H1 (cell line): ENCODE data around the gene CDKN3. TPM values are rescaled to one million over a fixed set of nuclear protein-coding genes. Genes with fewer than 3 reads are reported as not detected.

Experiments
- CTCF ChIA-PET: fragments of 300-600 bp; sonication (Branson Sonifier 250); formaldehyde crosslinking; loops from one replicate; lab custom pipeline; 2021; ENCODE audit not compliant: partially characterized antibody; lab: Charles Lee
- POLR2A ChIA-PET: fragments of 300-600 bp; sonication (Branson Sonifier 250); formaldehyde crosslinking; loops from one replicate; lab custom pipeline; 2021; ENCODE audit warnings: inconsistent platforms; ENCODE audit not compliant: partially characterized antibody; lab: Charles Lee
- DNase-seq, 2 experiments: peaks; one replicate each; pipeline versions ENCODE4 v3.0.0 to v3.0.0-alpha.2; 2010 to 2022; ENCODE audit warnings: low spot score in 2 of 2, low read depth in 1 of 2, mixed read lengths in 1 of 2
- FAIRE-seq: peaks from 2 replicates; lab custom pipeline; 2011; peaks lifted over from hg19 to GRCh38; lab: Jason Lieb, UNC
- H2AFZ ChIP-seq: 2 replicates; pipeline ENCODE4 v1.8.1; 2012; ENCODE audit warnings: low read length, inconsistent platforms
- H2AK5ac ChIP-seq: 2 replicates; pipeline ENCODE4 v1.6.1; 2013; ENCODE audit warnings: low read depth, low read length
- H2BK120ac ChIP-seq: replicated peaks from 2 replicates; pipeline ENCODE3; 2013; ENCODE audit warnings: low read depth, low read length, inconsistent platforms
- H2BK12ac ChIP-seq: 2 replicates; pipeline ENCODE4 v1.6.1; 2013; ENCODE audit warnings: low read depth, low read length
- H2BK15ac ChIP-seq: 2 replicates; pipeline ENCODE4 v1.6.1; 2013; ENCODE audit warnings: low read length
- H2BK20ac ChIP-seq: 2 replicates; pipeline ENCODE4 v1.6.1; 2013; ENCODE audit warnings: low read length
- H2BK5ac ChIP-seq: 2 replicates; pipeline ENCODE4 v1.6.1; 2013; ENCODE audit warnings: low read depth, low read length
- H3K14ac ChIP-seq: 2 replicates; pipeline ENCODE4 v1.6.1; 2013; ENCODE audit warnings: inconsistent platforms; ENCODE audit not compliant: insufficient read length
- H3K18ac ChIP-seq: 2 replicates; pipeline ENCODE4 v1.6.1; 2013; ENCODE audit warnings: low read length; ENCODE audit errors: extremely low read depth
- H3K23ac ChIP-seq: 2 replicates; pipeline ENCODE4 v1.6.1; 2013; ENCODE audit warnings: inconsistent platforms; ENCODE audit not compliant: insufficient read length
- H3K23me2 ChIP-seq: 2 replicates; pipeline ENCODE4 v1.6.1; 2013; ENCODE audit warnings: low read depth, low read length
- H3K27ac ChIP-seq: 2 replicates; pipeline ENCODE4 v1.6.1; 2011; ENCODE audit warnings: low read depth, low read length, inconsistent platforms
- H3K27me3 ChIP-seq, 4 experiments: replicated peaks in 1 of 4; 1 replicate in 1 of 4; 2 replicates in 3 of 4; pipeline versions ENCODE4 v1.6.1 to v1.8.1; 2011 to 2013; ENCODE audit warnings: low read length in 3 of 4, mild to moderate bottlenecking in 3 of 4, inconsistent platforms in 2 of 4, mixed read lengths in 2 of 4, moderate library complexity in 1 of 4; ENCODE audit not compliant: control insufficient read depth in 3 of 4, insufficient read depth in 3 of 4; ENCODE audit errors: extremely low read depth in 1 of 4
- H3K36me3 ChIP-seq, 4 experiments: 2 replicates each; pipeline versions ENCODE4 v1.6.1 to v1.8.1; 2011 to 2013; ENCODE audit warnings: mild to moderate bottlenecking in 4 of 4, low read length in 3 of 4, moderate library complexity in 2 of 4, control low read depth in 1 of 4, inconsistent platforms in 1 of 4; ENCODE audit not compliant: insufficient read depth in 4 of 4, control insufficient read depth in 2 of 4
- H3K4ac ChIP-seq: replicated peaks from 2 replicates; pipeline ENCODE3; 2013; ENCODE audit warnings: low read length, low read depth, mixed read lengths, inconsistent platforms; ENCODE audit not compliant: insufficient read length
- H3K4me1 ChIP-seq, 4 experiments: replicated peaks in 1 of 4; 1 replicate in 1 of 4; 2 replicates in 3 of 4; pipeline versions ENCODE4 v1.6.1 to v1.8.1; 2011 to 2013; ENCODE audit warnings: low read length in 3 of 4, inconsistent platforms in 2 of 4, mixed read lengths in 1 of 4; ENCODE audit not compliant: insufficient read depth in 4 of 4, control insufficient read depth in 3 of 4
- H3K4me2 ChIP-seq, 2 experiments: 2 replicates each; pipeline versions ENCODE4 v1.6.1 to v1.8.1; 2011 to 2013; ENCODE audit warnings: low read depth in 2 of 2, low read length in 2 of 2, control low read depth in 1 of 2, inconsistent platforms in 1 of 2, mild to moderate bottlenecking in 1 of 2; ENCODE audit not compliant: insufficient read depth in 1 of 2
- H3K4me3 ChIP-seq, 4 experiments: fragments of 200-600, 300-600 bp in 1 of 4; sonication (generic), shearing (Covaris generic), sonication (Bioruptor Twin) in 1 of 4; 2 replicates each; pipeline versions ENCODE4 v1.5.1 to v1.8.1; 2011 to 2016; ENCODE audit warnings: low read length in 4 of 4, low read depth in 3 of 4, control low read depth in 2 of 4, inconsistent platforms in 2 of 4, mild to moderate bottlenecking in 2 of 4, mixed read lengths in 1 of 4, moderate library complexity in 1 of 4; ENCODE audit not compliant: insufficient read depth in 2 of 4; ENCODE audit errors: extremely low read depth in 1 of 4
- H3K56ac ChIP-seq: replicated peaks from 2 replicates; pipeline ENCODE3; 2013; ENCODE audit warnings: low read depth, mild to moderate bottlenecking, mixed read lengths, low read length, inconsistent platforms; ENCODE audit not compliant: insufficient read length
- H3K79me1 ChIP-seq: 2 replicates; pipeline ENCODE4 v1.6.1; 2013; ENCODE audit warnings: low read depth, low read length, control low read depth
- H3K79me2 ChIP-seq, 2 experiments: 2 replicates each; pipeline versions ENCODE4 v1.6.1 to v1.8.1; 2012 to 2013; ENCODE audit warnings: low read length in 2 of 2, mild to moderate bottlenecking in 2 of 2, inconsistent platforms in 1 of 2; ENCODE audit not compliant: insufficient read depth in 2 of 2, control insufficient read depth in 1 of 2
- H3K9ac ChIP-seq, 4 experiments: replicated peaks in 1 of 4; 1 replicate in 1 of 4; 2 replicates in 3 of 4; pipeline versions ENCODE4 v1.6.1 to v1.8.1; 2011 to 2013; ENCODE audit warnings: low read depth in 3 of 4, low read length in 3 of 4, control low read depth in 2 of 4, mild to moderate bottlenecking in 2 of 4, moderate library complexity in 2 of 4, inconsistent platforms in 1 of 4; ENCODE audit errors: extremely low read depth in 1 of 4
- H3K9me3 ChIP-seq, 2 experiments: 2 replicates each; pipeline versions ENCODE4 v1.6.1 to v1.8.1; 2012 to 2013; ENCODE audit warnings: mild to moderate bottlenecking in 2 of 2, moderate library complexity in 2 of 2, control low read depth in 1 of 2, inconsistent platforms in 1 of 2, low read depth in 1 of 2, low read length in 1 of 2, mixed read lengths in 1 of 2; ENCODE audit not compliant: insufficient read depth in 2 of 2
- H4K20me1 ChIP-seq, 2 experiments: replicated peaks in 1 of 2; 2 replicates each; pipeline versions ENCODE3 to v1.8.1; 2011 to 2013; ENCODE audit warnings: inconsistent platforms in 2 of 2, low read length in 2 of 2, mild to moderate bottlenecking in 1 of 2; ENCODE audit not compliant: insufficient read depth in 2 of 2, control insufficient read depth in 1 of 2
- H4K5ac ChIP-seq: 2 replicates; pipeline ENCODE4 v1.6.1; 2013; ENCODE audit warnings: low read length, low read depth, mixed read lengths, inconsistent platforms; ENCODE audit not compliant: insufficient read length
- H4K8ac ChIP-seq: 2 replicates; pipeline ENCODE4 v1.8.0; 2013; ENCODE audit warnings: mild to moderate bottlenecking, moderate library complexity, low read length, inconsistent platforms; ENCODE audit not compliant: insufficient read depth; ENCODE audit errors: extremely low read depth
- H4K91ac ChIP-seq: replicated peaks from 2 replicates; pipeline ENCODE3; 2013; ENCODE audit warnings: low read length, mixed read lengths, inconsistent platforms; ENCODE audit not compliant: insufficient read length
- ASH2L ChIP-seq: fragments of 200-600, 300-600 bp; sonication (generic); IDR thresholded peaks from one replicate; pipeline ENCODE4 v1.7.1; 2017; ENCODE audit warnings: low read length
- CEBPB ChIP-seq: IDR thresholded peaks from 2 replicates; pipeline ENCODE4 v1.6.1; 2012; ENCODE audit warnings: low read depth, low read length
- EGR1 ChIP-seq: IDR thresholded peaks from 2 replicates; pipeline ENCODE4 v1.6.1; 2011; ENCODE audit warnings: low read depth, low read length, borderline replicate concordance
- FOSL1 ChIP-seq: IDR thresholded peaks from 2 replicates; pipeline ENCODE4 v1.6.1; 2011; ENCODE audit warnings: mild to moderate bottlenecking, low read depth, low read length, moderate library complexity; ENCODE audit not compliant: insufficient read depth
- JUN ChIP-seq: IDR thresholded peaks from 2 replicates; pipeline ENCODE4 v1.6.1; 2011; ENCODE audit warnings: low read depth, mild to moderate bottlenecking, improper control_type of control experiment, low read length
- KDM4A ChIP-seq: IDR thresholded peaks from one replicate; pipeline ENCODE4 v1.7.1; 2012; ENCODE audit warnings: low read depth, mild to moderate bottlenecking, moderate library complexity, low read length, inconsistent platforms; ENCODE audit not compliant: severe bottlenecking
- NANOG ChIP-seq: IDR thresholded peaks from 2 replicates; pipeline ENCODE4 v1.6.1; 2011; ENCODE audit warnings: low read length, low read depth, mild to moderate bottlenecking, inconsistent platforms; ENCODE audit not compliant: insufficient read depth, poor library complexity, severe bottlenecking
- TAF1 ChIP-seq: IDR thresholded peaks from 2 replicates; pipeline ENCODE4 v1.6.1; 2011; ENCODE audit warnings: mild to moderate bottlenecking, low read depth, low read length
- TCF12 ChIP-seq: IDR thresholded peaks from 2 replicates; pipeline ENCODE4 v1.6.1; 2011; ENCODE audit warnings: low read depth, mild to moderate bottlenecking, low read length
- TEAD4 ChIP-seq: IDR thresholded peaks from 2 replicates; pipeline ENCODE4 v1.6.1; 2012; ENCODE audit warnings: low read depth, low read length, inconsistent platforms, mixed read lengths
- WGBS, 2 experiments: shearing (Covaris generic) in 1 of 2; methylation state at CpG; one replicate each; pipeline versions ENCODE4 v1.1.6 to v1.1.7; 2013 to 2015; ENCODE audit warnings: low lambda C conversion rate in 2 of 2, mixed read lengths in 2 of 2, inconsistent platforms in 1 of 2, low coverage in 1 of 2, missing lambda C conversion rate in 1 of 2; ENCODE audit not compliant: insufficient replicate concordance in 2 of 2, insufficient coverage in 1 of 2, insufficient read length in 1 of 2; ENCODE audit errors: extremely low coverage in 1 of 2, missing lambda C conversion rate in 1 of 2; 5-methylcytosine and 5-hydroxymethylcytosine counted together
- polyA plus RNA-seq, 7 experiments: library from polyadenylated mRNA; depleted of rRNA in 3 of 7; stranded (reverse) in 5 of 7; unstranded in 2 of 7; fragments of >200 nt in 5 of 7; fragments of 200-250 nt in 2 of 7; gene quantifications; 1 replicate in 5 of 7; 2 replicates in 1 of 7; 4 replicates in 1 of 7; pipeline versions ENCODE4 v1.2.1 to v1.2.3, GENCODE V29; 2011 to 2013; ENCODE audit warnings: missing spikeins in 2 of 7, mixed read lengths in 2 of 7
- total RNA-seq: library from RNA; stranded (reverse); fragmentation: NEBNext Ultra II Directional; extraction: Animal tissue kit (Norgen Biotek cat#: 25700); gene quantifications from 2 replicates; pipeline ENCODE4 v1.2.1, GENCODE V29; 2021

CDKN3 gene
- total and polyA plus RNA-seq, 2 of the 8 experiments (the other 6 are each of a cell fraction or from before 2014, with no cell fraction given) = 43.5 to 48.3 TPM

DNA sequence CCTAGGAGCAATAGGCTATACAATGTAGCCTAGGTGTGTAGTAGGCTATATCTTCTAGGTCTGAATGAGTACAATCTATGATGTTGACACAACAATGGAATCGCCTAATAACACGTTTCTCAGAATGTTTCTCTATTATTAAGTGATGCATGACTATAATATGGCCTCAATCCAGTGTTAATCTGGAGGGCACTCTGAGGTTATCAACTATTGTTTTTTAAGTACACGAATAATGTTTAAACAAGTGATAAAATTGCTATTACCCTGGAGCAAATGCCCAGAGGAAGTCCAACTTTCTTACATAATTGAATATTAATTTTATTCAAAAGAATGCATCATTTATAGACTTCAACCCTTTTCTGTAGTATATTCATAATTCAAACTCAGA, 60.8 kb downstream of the CDKN3 start:
- ChIA-PET CTCF (interaction anchor here (0.6 to 1.6 kb wide), 3 partner anchors 12 to 357 kb away, joined by 3 to 8 read pairs (median 4); no protein-coding TSS in a partner anchor), POLR2A (no interaction called here)
- no peaks in the 10 kb centered on the region for H3K36me3 ChIP-seq
- H3K9me3 ChIP-seq = peaks cover 6 to 13% of the 10 kb centered on the region in 2 experiments
- H2BK120ac ChIP-seq = no peak overlapping the region
- no peaks in the 10 kb centered on the region for H3K79me1 ChIP-seq
- no peak overlapping the region for H2BK15ac ChIP-seq
- no peak overlapping the region for H3K18ac ChIP-seq
- H2BK5ac ChIP-seq = no peak overlapping the region
- DNase-seq = no peak
- H4K91ac ChIP-seq = no peak overlapping the region
- no peak overlapping the region for H3K27ac ChIP-seq
- no peak overlapping the region for H3K4me3 ChIP-seq
- FAIRE-seq = no peak
- no peaks in the 10 kb centered on the region for H3K79me2 ChIP-seq
- no peaks in the 10 kb centered on the region for H3K27me3 ChIP-seq
- no peaks in the 10 kb centered on the region for H3K4me1 ChIP-seq
- no peak overlapping the region for H3K4ac ChIP-seq
- no peak overlapping the region for H4K8ac ChIP-seq
- H2BK12ac ChIP-seq = no peak overlapping the region
- H2AK5ac ChIP-seq = no peak overlapping the region
- H4K5ac ChIP-seq = no peak overlapping the region
- no peak overlapping the region; a peak in 1 of 7 replicates for H3K9ac ChIP-seq
- no peak overlapping the region for H2BK20ac ChIP-seq
- WGBS, 2 experiments = 90% methylated on average over 3 of the region's 3 CpGs; no CpG with 5 or more reads in 1 of the 2 experiments
- no peak overlapping the region for H3K23ac ChIP-seq
- H2AFZ ChIP-seq = no peak overlapping the region
- no peaks in the 10 kb centered on the region for H4K20me1 ChIP-seq
- H3K14ac ChIP-seq = no peak overlapping the region
- no peaks in the 10 kb centered on the region for H3K23me2 ChIP-seq
- no peak overlapping the region for H3K56ac ChIP-seq
- TF ChIP-seq KDM4A (no peak), JUN (no peak), NANOG (no peak), CEBPB (no peak), FOSL1 (no peak), ASH2L (no peak), EGR1 (no peak), TAF1 (no peak), TEAD4 (no peak), TCF12 (no peak)
- no peak overlapping the region for H3K4me2 ChIP-seq
